GM19193 (cell line): ENCODE data around the gene CDC42.

Experiments used
- POLR2A ChIP-seq: IDR thresholded peaks from 4 replicates; pipeline ENCODE4 v1.6.1; 2011; ENCODE audit not compliant: insufficient read depth, insufficient read length; ENCODE audit errors: extremely low read depth

Gene CDC42

GRCh38 chr1:22118291-22118992 lies 65.9 kb downstream of the CDC42 start:
- no peak for TF ChIP-seq POLR2A

- no peak for TF ChIP-seq POLR2A
These were observed 67.3 kb downstream of the CDC42 start for GRCh38 chr1:22119626-22120468.

- no peak for TF ChIP-seq POLR2A
These were observed 67.9 kb downstream of the CDC42 start for GRCh38 chr1:22120469-22120790.

DNA sequence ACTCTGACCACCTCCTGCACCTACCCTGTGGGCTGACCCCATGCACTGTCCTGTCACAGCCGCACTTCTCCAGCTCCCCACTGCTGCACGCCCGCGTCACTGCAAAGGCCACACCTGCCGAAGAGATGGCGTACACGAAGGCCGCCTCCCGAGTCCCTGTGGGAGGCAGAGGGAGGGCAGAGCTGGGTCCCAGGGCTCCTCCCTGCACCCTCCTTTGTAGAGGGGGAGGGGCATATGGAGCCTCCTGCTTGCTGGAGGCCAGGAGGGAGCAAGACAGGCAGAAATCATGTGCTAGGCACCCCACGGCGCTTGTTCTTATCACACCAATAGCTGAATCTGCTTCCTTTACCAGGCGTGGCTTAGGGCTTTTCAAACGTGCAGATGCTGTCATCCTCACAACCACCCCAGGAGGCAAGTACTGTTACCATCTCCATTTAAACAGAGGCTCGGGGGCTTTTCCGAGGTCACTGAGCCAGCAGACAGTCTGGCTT lies 69.0 kb downstream of the CDC42 start:
- no peak for TF ChIP-seq POLR2A

- no peak for TF ChIP-seq POLR2A
These were observed 70.0 kb downstream of the CDC42 start for GRCh38 chr1:22122273-22123070.

DNA sequence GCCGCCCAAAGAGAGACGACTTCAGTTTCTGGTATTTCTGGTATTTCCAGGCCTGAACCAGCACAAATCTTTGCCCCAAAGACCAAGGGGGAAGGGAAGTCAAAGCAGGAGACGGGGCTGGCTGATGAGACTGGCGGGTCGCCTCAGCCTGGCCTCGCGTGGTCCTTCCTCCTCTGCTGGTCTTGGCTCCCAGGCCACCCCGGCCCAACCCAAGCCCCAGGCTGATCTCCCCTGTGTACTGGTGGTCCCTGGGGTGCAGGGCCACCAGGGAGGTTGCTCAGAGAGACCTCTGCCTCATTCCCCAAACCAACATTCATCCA lies 70.5 kb downstream of the CDC42 start:
- no peak for TF ChIP-seq POLR2A

DNA sequence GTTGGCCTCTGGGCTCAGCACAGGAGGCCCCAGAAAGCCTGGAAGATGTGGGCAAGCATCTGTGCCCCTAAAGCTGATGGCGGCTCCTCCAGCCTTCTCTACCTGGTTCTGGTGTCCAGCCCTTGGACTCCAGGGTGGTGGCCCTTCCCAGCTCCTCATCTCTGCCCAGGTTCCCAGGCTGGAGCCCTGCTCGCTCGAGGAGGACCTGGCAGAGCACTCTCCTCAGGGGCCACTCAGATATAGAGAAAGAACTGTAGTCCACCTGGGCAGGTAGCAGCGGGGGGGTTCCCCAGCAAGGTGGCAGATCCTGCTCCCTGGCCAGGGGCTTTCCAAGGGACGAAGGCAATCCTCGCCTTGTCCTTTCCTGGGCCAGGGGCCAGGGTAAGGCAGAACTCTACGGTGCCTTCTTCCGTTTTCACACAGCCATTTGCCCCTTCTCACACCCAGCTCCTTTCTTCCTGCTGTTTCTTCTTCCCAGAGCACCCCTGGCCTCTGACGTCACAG lies 71.4 kb downstream of the CDC42 start:
- TF ChIP-seq POLR2A = no peak

GRCh38 chr1:22124592-22125229 lies 72.2 kb downstream of the CDC42 start:
- no peak for TF ChIP-seq POLR2A

DNA sequence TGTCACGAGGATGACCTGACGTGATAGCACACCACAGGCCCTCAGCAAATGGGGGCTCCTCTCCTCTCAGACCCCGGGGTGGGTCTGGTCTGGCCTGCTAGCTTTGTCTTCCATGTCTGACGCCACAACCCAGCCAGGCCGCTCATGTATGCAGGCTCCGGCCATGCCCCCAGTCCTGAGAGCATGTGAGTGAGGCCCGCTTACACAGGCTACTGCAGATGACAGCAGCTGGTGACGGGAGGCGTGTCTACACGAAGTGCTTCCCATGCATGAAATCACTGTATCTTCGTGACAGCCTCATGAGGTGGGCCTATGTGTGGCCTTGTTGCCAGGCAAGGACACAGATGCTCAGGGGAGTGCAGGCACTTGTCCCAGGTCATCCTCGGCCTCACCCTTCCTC lies 74.0 kb downstream of the CDC42 start:
- TF ChIP-seq POLR2A = no peak

GRCh38 chr1:22127248-22127647 lies 74.7 kb downstream of the CDC42 start:
- no peak for TF ChIP-seq POLR2A

DNA sequence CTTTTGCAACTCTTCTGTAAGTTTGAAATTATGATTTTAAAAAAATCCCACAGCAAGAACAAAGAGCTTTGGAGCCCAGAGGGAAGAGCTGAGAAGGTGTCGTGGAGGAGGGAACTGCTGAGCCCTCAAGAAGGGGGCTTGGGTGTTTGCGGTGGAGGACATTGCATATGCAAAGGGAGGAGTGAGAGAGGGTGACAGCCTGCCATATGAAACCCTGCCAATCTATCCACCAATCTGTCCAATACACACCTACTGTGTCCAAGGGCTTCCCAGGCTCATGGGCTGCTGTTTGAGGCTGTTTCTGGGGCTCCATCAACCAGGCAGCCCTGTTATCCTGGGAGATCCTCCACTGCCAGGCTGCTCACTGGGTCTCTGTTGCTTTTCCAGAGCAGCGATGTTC lies 75.2 kb downstream of the CDC42 start:
- no peak for TF ChIP-seq POLR2A

- TF ChIP-seq POLR2A = no peak
These were observed 75.9 kb downstream of the CDC42 start for GRCh38 chr1:22128392-22128791.

DNA sequence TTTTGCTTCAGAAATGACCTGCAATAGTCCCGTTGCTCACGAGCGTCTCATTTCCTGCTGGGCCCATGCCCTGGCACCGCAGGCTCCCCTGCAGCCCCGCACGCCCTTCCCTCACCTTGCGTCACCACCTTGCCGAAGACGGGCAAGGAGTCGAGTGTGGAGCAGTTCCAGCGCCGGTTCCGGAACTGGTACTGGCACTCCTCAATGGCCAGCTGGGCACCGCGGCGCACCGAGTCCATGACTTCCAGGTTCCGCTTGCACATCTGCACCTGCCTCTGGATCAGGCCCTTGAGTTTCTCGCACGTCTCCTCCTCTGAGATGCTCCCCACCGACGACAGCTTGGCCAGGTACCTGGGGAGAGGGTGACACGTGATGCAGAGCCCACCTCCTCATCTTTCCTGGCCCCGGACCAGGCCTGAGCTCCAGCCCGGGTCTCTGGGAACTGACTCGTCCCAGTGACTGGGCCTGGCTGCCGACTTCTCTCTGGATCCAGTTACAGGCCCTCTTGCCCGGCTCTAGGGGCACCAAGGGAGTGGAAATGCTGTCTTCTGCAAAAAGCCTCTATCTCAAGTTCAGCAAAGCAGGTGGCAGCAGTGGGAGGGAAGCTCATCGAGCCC lies 77.1 kb downstream of the CDC42 start:
- TF ChIP-seq POLR2A = no peak

DNA sequence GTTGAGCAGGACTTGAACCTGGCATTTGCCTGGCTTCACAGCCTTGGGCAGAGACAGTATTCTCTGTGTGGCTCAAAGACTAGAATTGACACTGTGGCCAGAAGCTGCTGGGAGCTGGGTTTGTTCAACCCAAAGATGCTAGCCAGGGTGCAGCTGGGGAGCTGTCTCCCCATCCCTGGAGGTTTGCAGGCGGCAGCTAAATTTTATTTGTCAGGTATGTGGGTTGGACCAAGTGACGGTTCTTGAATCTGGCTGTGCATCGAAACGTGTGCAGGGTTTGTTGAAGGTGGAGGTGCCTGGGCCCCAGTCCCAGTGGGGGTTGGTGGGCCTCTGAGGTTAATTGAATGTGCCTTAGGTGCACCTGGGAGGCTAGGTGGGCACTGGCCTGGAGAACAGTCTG lies 78.6 kb downstream of the CDC42 start:
- TF ChIP-seq POLR2A = no peak
